Ecto neural progenitor cell (in vitro differentiated cells): ENCODE data around the gene TRIM44.

Experiments used
- DNase-seq: peaks from one replicate; pipeline ENCODE4 v3.0.0-alpha.2; 2018; ENCODE audit warnings: low spot score

TRIM44 gene

DNA sequence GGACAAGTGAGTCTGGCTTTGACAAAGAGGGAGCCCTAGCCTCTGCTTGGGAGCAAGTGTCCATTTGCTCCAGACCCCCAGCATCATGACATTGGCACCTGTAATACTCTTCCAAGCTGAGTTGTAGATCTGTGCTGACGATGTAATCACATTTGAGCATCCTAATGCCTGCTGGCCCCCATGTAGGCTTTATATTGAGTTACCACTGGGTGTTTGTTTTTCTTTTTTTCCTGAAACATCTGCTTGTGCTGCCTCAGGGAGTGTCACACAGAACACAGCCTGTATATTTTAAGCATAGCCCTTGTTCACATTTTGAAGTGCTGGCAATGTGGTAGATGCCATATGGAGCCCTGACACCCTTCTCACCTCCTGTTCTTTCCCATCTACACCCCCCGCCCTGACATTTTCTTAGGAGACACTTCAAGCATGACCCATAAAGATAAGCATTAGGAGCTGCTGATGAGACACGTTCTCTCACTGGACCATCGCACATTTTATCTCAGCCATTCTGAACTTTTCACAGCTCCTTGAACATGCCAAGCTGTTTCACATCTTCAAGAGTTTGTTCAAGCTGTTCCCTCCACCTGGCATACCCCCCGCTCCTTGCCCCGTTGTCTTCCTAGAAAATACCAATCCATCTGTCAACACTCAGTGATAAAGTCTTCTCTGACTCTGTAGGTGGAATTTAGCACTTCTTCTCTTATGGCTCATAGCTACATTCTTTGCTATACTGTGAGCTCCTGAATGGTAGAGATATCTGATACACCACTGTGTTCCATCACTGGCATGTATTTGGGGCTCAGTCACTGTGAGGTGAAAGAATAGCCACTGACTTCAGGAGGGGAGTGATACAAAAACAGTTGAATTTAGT is 128.7 kb downstream of the TRIM44 start:
- DNase-seq = no peak

DNA sequence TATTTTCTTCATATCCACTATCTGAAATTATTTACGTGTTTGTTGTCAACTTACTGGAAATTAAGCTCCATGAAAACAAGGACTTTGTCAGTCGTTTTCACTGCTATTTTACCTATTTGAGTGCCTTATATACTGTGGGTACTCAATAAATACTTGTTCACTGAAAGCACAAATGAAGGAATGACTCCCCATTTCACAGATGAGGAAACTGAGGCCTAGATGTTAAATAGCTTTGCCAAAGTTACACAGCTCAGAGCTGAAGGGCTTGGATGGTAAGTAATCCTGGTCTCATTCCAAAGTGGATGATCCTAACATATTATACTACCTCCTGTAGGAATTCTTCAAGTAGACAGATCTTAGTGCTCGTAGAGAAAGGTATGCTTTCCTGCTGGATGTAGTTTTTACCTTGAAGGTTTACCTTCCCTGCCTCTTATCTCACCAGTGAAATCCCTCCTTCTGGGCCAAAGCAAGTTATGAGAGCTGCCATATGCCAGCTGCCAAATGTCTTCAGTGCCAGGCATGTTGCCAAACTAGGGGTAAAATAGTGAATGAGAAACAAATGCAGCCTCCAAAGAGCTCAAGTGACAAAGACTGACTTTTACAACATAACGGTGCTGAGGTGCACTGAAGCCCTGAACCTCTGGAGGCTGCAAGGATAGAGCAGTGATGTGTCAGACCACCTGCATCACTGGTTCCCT is 129.7 kb downstream of the TRIM44 start:
- DNase-seq = no peak

DNA sequence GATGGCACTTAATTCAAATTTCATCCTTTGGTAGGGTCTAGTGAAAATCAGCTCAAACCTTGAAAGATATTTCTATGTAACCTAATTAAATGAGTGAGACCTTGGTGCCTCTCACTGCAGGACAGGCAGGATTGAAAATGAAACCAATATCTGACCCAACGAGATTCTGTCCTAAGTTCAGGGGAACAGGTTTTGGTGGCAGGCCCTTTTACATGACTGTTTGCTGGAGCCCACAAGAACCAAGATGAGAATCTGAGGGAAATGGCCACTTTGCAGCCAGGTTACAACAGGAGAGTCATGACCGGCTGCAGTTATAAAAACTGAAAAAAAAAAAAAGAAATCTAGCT is 130.2 kb downstream of the TRIM44 start:
- no peak for DNase-seq

DNA sequence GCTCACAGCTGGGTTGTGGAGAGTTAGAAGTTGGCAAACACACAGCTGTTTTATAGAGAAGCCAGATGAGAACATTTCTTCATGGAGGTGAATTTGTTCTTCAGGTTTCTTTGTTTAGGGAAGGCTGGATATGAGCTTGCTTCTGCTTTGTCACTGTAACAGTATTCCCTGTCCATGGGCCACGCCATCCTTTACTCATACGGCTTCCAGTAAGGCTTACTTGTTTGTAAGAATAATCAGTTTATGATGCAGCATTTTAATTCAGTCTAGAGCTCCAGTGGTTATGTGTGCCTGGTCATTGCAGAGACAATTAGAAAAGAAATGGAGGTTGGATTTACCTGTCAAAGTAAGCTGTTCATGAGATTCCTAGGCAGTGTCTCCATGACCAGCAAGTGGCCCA is 131.8 kb downstream of the TRIM44 start:
- no peak for DNase-seq

DNA sequence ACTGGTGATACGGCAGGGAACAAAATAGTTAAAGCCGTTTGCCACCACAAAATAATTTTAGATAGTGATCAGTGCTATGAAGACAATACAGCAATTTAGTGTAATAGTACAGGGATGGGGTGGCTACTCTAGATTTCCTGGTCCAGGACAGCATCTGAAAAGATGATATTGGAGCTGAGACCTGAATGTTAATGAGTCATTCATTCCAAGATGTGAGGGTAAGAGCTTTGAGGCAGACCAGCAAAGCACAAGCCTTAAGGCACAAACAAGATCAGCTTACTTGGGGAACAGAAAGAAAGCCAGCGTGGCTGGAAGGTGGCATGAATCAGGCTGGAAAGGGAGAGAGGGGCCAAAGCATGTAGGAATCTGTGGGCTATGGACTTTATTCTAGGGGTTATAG is 132.3 kb downstream of the TRIM44 start:
- DNase-seq = no peak

DNA sequence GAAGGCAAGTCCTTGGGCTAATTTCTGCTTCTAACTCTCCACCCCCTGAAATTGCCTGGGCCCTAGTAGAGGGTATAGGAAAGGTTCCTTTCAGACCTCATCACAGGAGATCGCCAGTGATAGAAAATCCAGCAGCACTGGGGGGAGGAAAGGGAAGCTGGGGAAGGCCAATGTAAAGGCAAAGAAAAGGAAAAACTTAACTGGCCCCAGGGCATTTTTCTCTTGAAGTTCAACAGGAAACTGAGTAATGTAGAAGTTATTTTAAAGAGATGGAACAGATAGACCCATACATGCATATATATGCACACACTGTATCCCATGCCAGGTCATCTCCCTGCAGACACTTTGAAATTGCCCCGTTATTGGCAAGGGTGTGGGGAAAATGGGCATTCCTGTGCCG is 134.0 kb downstream of the TRIM44 start:
- no peak for DNase-seq

DNA sequence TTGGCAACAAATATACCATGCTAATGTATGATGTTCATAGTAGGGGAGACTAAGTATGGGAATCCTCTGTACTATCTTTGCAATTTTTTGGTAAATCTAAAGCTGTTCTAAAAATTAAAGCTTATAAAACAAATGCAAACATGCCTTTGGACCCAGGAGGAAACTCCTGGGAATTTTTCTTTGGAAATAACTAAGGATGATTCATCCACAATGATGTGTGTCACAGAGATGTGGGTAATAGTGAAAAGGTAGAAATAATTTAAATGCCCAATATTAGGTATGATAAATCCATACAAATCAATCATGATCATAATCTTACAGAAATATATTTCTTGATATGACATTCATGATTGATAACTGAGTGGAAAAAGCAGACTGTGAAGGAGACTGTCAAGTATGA is 135.8 kb downstream of the TRIM44 start:
- no peak for DNase-seq

DNA sequence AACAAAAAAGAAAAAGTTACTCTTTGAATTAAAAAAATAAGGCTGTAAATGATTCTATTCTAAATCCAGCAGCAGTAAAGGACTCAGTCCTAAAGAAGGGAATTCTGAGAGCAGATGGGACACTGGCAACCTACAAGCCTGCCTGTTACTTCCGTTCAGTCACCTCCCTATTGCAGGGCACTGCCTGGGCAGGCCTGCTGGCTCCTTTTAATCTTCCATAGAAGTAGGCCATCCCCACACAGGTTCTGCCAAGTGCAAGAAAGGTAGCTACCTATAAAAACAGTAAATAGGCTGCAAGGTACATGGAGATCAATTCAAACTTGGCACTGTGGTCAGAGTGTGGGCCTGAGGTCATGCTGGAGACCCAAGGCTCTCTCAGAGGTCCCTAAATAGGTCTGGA is 136.4 kb downstream of the TRIM44 start:
- DNase-seq = no peak

DNA sequence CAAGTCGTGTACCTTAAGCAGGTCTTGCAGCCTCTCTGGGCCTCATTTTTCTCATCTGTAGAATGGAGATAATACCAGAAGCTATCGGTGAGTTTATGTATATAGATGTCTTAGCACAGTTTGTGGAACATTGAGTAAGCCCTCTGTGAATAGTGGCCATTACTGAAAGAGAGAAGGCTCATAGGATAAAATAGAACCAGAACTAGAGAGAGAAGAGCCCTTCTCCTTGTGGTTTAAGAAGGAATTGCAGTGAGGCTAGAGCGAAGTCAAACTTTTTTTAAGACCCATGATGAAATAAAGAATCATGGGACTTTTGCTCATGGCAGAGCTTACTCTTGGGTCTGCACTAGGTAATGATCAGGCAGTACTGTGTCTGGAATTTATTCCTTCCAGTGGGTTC is 137.1 kb downstream of the TRIM44 start:
- no peak for DNase-seq

DNA sequence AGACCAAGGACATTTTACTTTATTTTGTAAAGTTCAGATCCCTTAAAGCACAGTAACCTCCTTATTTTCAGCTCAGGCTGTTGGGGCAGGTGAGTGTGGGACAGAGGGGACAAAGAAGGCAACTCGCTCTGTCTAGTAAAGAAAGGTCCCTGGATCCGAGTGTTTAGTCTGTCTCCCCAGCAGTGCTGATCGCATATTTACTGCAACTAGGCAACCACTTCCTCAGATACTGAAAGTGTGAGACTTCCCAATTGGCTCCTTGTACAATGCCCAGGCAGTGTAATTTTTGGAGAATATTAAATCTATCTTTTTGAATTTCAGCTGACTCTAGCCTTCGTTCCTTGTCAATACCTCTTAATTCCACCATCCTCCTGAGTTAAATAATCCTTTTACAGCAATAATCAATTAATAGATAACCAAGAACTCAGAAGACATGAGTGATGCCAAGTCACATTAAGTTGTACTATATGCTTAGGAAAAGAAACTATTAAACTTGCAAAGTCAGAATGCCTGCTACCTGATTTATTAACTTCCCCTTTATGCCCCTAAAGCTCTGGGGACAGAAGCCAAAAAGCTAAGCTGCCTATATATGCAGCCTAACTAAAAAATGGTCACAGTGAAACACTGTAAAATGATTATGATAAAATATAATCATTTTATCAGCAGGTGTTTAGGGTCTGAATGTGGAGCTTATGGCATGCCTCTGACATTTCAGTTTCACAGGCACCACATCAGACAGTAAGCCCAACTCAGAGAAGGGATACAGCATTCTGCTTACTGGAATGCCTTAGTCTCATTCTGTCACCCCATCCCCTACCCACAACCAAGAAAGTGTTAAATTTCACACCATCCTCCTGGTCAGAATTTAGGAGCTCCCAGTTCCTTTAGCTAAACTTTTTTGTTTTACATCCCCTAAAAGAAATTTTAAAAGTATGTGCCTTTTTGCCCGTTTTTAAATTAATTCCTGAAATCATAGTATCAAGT is 138.7 kb downstream of the TRIM44 start:
- DNase-seq = no peak

DNA sequence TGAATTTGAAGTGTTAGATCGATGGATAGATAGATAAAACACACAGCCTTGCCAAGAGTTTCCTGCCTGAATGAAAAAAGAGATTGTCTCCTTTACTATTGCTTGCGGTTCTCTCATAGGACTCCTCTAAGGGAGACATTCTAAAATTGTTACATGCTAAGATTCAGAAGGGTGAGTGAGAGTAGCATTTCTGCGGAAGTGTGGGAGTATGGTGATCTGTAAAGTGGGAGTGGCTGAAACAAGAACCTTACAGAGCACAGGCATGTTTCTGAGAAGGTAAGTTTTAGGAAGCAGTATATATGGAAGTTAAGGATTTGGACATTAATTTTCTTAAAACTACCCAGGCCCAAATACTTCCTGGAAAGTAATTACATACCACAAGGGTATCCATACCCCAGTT is 139.6 kb downstream of the TRIM44 start:
- DNase-seq = no peak

DNA sequence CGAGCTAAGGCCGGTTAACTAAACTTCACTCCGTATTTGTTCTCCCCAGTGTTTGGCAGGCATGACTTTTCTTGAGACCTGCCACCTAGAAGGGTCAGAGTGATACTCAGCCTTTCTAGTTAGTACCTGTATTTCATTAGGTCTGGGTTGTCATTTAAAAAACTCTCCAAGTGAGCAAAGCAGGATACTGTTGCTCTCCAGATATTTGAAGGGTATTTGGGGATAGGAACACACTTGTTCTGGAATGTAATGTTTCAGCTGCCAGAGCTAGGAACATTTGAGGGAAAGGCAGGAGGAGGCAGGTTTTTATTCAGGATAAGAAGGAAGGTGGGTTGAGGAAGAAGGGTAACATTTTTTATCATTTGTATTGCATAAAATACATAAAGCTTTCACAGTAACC is 140.1 kb downstream of the TRIM44 start:
- DNase-seq = no peak

DNA sequence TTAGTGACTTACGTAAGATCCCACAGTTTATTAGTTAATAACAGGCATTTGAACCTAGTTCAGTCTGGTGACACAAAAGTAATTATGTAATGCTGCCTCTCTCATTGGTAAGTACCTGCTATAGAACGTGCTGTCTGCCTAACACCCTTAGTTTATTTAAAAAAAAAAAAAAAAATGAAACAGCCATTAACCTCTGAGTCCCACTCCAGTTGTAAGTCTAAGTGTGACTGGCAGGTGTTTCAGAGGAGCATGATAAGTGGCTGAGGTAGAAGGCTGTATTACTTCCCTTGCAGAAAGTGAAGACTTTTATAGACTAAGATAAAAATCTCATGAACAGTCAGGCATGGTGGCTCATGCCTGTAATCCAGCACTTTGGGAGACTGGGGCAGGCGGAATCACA is 140.5 kb downstream of the TRIM44 start:
- DNase-seq = no peak

DNA sequence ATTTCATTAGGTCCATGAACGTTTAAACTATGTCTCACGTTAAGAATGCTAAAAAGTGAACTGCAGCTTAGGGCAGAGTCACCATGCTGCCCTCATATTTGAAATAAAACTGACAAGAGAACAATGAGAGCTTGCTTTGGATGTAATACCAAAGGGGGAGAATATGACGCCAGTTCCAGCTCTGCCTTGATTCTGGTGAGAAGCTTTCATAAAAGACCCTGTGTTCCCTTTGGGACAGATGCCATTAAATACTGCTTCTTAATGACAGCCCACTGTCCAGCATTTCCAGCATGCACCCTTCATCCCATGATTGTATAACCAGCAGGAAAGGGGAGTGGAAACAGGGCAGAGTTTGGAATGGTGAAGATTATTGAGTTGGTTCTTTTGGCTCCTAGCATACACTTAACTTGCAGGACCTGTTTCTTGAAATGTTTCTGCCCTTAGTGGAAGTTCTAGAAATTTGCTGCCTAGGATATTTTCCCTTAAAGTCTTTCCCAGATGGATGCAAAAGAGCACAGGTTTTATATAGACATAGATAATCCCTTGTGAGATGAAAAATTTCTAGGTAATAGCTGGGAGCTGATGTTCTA is 142.0 kb downstream of the TRIM44 start:
- no peak for DNase-seq

DNA sequence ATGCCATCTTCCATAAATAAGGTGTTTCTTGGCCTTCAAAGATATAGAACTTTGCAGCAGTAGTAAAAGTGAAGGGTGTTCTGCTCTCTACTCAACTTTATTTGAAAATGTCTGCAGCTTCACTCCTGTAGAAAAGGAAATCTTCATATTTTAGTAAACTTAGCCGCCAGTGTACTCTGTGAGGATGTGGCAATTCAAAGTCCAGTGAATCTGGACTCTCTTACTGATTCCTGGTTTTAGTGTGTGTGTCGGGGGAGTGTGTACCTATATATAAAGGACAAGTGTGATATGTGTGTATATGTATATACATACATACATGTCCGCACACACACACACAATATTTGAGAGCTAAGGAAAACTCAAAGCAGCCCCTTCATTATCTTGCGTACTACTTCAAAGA is 147.0 kb downstream of the TRIM44 start:
- no peak for DNase-seq

DNA sequence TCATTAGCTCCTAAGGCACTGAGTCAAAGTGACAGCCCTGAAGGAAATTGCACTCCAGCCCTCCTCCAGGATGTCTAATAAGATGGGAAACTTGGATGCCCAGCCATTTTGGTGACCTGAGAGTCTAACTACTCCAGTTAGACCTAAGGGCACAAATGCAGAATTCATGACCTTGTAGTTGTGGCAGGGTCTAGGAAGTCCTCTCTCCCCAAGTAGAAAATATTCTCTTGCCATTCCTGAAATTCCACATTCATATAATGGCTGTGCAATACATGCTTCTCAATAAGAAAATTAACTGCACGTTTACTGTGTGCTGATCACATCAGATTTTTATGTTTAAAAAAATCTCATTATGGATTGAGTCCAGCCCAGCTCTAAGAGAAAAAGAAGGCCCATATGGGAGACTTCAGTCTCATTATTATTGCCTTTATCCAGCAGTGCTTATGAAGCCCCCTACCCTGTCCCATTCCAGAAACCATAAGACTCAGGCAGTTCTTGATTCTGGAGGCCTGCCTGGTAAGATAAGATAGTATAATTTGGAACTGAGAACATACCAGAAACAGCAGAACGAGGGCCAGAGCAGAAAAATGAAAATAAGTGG is 147.6 kb downstream of the TRIM44 start:
- DNase-seq = no peak

DNA sequence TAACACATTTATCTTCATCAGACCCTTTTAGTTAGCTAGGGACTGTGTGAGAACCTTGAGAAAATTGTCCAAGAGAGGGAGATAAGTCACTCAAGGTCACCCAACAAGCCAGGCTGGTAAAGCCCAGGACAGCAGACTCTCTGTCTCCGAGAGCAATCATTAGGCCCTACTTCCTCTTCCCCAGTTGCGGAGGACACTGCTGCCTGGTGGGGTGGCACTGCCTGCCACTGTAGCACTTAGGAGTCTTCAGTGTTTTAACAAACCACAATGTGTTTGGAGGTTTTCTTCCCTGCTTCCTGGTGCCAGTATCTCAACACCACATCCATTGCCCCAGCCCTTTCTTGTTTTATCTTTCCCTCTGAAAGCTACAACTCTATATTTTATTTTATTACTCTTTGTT is 149.2 kb downstream of the TRIM44 start:
- DNase-seq = no peak

DNA sequence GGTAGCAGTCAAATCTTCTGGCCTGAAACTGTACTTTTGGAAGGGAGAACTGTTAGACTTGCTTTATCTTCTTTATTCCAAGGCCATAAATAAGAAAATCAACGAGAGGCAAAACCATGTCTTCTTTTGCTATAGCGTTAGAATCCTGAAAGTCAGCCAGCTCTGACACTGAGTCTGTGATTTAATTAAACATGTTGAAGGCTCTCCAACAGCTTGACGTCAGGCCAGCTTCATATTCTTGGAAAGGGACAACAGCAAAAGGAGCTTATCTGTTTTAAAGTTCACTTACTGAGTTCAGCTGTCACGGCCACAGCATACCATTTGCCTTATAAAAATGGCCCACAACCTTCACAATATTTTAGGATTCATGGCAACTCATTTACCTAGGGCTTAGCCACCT is 150.3 kb downstream of the TRIM44 start:
- no peak for DNase-seq

DNA sequence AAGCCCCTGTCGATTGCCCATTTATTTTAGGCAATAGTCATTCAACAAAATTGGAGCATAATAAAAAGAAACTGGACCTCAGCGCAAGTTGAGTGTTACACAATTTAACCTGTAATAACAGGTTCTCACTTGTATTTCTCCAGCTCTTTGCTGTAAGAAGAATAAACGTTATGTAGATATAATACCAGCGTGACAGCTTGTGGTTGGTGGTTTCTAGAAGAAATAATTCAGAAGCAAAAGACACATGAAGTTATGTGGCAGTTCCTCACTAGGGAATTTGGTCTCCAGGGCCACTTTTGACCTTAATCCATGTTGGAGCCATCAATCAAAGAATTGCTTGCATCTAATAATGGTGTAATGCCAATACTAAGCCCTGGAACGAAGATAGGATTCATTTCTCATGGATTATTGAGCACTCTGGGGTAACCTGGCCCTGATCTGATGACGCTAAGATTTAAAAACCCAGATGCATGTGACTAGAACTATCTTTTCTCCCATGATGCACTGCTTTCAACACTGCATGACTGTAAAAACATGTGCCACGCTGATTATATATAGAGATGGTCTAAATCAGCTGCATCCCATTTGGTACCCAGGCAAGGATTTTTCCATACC is 151.6 kb downstream of the TRIM44 start:
- DNase-seq = no peak

DNA sequence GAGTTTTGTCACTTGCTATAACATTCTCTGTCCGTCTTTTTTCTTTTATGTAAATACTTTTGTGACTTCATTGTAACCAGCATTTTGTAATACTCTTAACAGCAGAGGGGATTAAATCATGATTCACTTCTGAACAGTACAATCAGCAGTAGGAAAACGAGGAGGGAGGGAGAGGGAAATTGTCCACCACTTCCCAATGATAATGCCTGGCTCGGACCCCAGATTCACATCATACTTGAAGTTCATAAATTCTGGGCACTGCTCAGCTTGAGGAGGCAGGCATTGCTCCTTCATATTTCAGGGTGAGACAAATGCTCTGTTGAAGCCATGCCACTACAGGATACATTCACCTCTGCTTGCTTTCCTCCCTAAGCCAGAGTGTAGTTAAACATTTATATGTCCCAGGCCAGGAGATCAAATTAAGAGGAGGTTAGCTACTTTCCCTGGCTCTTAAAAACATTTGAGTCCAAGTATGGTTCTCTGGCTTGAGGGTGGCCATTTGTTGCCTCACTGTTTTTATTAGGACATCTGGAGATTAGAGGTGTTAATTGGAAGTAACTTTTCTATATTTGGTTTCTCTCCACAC is 152.2 kb downstream of the TRIM44 start:
- no peak for DNase-seq
